GM12892 (cell line): ENCODE data around the gene SLC12A4.

Source experiments
- POLR2A ChIP-seq: IDR thresholded peaks from 2 replicates; pipeline ENCODE4 v1.6.1; 2011; ENCODE audit warnings: low read depth, low read length, control low read depth
- POLR2AphosphoS5 ChIP-seq: IDR thresholded peaks from 2 replicates; pipeline ENCODE4 v1.6.1; 2011; ENCODE audit warnings: low read depth, low read length, control low read depth

GRCh38 chr16:68000450-68000849 lies 32.0 kb upstream of the SLC12A4 start:
- TF ChIP-seq POLR2A (no peak), POLR2AphosphoS5 (no peak)
